ENCODE measurements around the gene ANKS3.

ANKS3 gene

GRCh38 chr16:4649744-4650442 lies 84.2 kb downstream of the ANKS3 start:
- H3K4me1 ChIP-seq (ENCODE audit: insufficient read depth, low read length): no peaks in the 10 kb centered on the region
- WGBS: 95% methylated on average over 25 of the region's 25 CpGs
- no peak overlapping the region for H3K9ac ChIP-seq (ENCODE audit: low read depth, low read length)
- no peaks in the 10 kb centered on the region for H3K9me3 ChIP-seq (ENCODE audit: insufficient read depth, low read depth, low read length)
- no peak overlapping the region for H3K27ac ChIP-seq (ENCODE audit: low read depth, low read length)
- peaks cover 34% of the 10 kb centered on the region for H3K36me3 ChIP-seq (ENCODE audit: insufficient read depth, low read length)
- H3K4me3 ChIP-seq (ENCODE audit: low read length): no peak overlapping the region
- no peaks in the 10 kb centered on the region for H3K27me3 ChIP-seq (ENCODE audit: insufficient read depth, low read length)

GRCh38 chr16:4648917-4649316 lies 85.2 kb downstream of the ANKS3 start:
- Histone ChIP-seq H3K9ac (ENCODE audit: low read depth, low read length) (no peak overlapping the region), H3K4me1 (ENCODE audit: insufficient read depth, low read length) (no peaks in the 10 kb centered on the region), H3K36me3 (ENCODE audit: insufficient read depth, low read length) (peaks cover 24% of the 10 kb centered on the region), H3K27ac (ENCODE audit: low read depth, low read length) (no peak overlapping the region), H3K4me3 (ENCODE audit: low read length) (no peak overlapping the region), H3K9me3 (ENCODE audit: insufficient read depth, low read depth, low read length) (no peaks in the 10 kb centered on the region), H3K27me3 (ENCODE audit: insufficient read depth, low read length) (no peaks in the 10 kb centered on the region)
- WGBS: 95% methylated on average over 13 of the region's 13 CpGs

- H3K36me3 ChIP-seq (ENCODE audit: insufficient read depth, low read length): peaks cover 17% of the 10 kb centered on the region
- no peaks in the 10 kb centered on the region for H3K9me3 ChIP-seq (ENCODE audit: insufficient read depth, low read depth, low read length)
- 98% methylated on average over 8 of the region's 8 CpGs for WGBS
Measured at GRCh38 chr16:4647644-4647980, 86.5 kb downstream of the ANKS3 start.

GRCh38 chr16:4646773-4647643 lies 87.1 kb downstream of the ANKS3 start:
- no peak overlapping the region for H3K4me3 ChIP-seq (ENCODE audit: low read length)
- H3K9ac ChIP-seq (ENCODE audit: low read depth, low read length): no peak overlapping the region
- H3K27ac ChIP-seq (ENCODE audit: low read depth, low read length): no peak overlapping the region
- H3K9me3 ChIP-seq (ENCODE audit: insufficient read depth, low read depth, low read length): no peaks in the 10 kb centered on the region
- no peaks in the 10 kb centered on the region for H3K4me1 ChIP-seq (ENCODE audit: insufficient read depth, low read length)
- H3K36me3 ChIP-seq (ENCODE audit: insufficient read depth, low read length): peaks cover 11% of the 10 kb centered on the region
- H3K27me3 ChIP-seq (ENCODE audit: insufficient read depth, low read length): no peaks in the 10 kb centered on the region
- 95% methylated on average over 22 of the region's 22 CpGs for WGBS

More at GRCh38 chr16:4647644-4647980, 86.5 kb downstream of the ANKS3 start:
- no peak overlapping the region for H3K9ac ChIP-seq (ENCODE audit: low read depth, low read length)
- no peaks in the 10 kb centered on the region for H3K4me1 ChIP-seq (ENCODE audit: insufficient read depth, low read length)
- H3K4me3 ChIP-seq (ENCODE audit: low read length): no peak overlapping the region
- no peaks in the 10 kb centered on the region for H3K27me3 ChIP-seq (ENCODE audit: insufficient read depth, low read length)
- H3K27ac ChIP-seq (ENCODE audit: low read depth, low read length): no peak overlapping the region

Data from HUES64 (cell line).